Fibroblast of villous mesenchyme (primary cell): Measurements from ENCODE around the gene AKAP12. TPM values are rescaled to one million over a fixed set of nuclear protein-coding genes. Genes with fewer than 3 reads are reported as not detected.

Experiments used
- DNase-seq: peaks from one replicate; pipeline ENCODE4 v3.0.0-alpha.2; 2010; ENCODE audit warnings: low read depth
- H3K4me3 ChIP-seq: 2 replicates; pipeline ENCODE4 v1.5.1; 2011; ENCODE audit warnings: low read depth, mild to moderate bottlenecking, low read length
- total RNA-seq: library from RNA; depleted of rRNA; stranded (reverse); fragments of >200 nt; gene quantifications from 2 replicates; pipeline ENCODE4 v1.2.3, GENCODE V29; 2012
- TF ChIP-seq, protein P1 (sequence below): IDR thresholded peaks from 2 replicates; pipeline ENCODE4 v1.5.1; 2012; ENCODE audit warnings: low read depth, mild to moderate bottlenecking, low read length; ENCODE audit not compliant: insufficient read depth

Gene AKAP12
- total RNA-seq, 1 donor: 123 TPM

- H3K4me3 ChIP-seq: peak overlapping the region; percentile 81
- TF ChIP-seq, protein P1, sequence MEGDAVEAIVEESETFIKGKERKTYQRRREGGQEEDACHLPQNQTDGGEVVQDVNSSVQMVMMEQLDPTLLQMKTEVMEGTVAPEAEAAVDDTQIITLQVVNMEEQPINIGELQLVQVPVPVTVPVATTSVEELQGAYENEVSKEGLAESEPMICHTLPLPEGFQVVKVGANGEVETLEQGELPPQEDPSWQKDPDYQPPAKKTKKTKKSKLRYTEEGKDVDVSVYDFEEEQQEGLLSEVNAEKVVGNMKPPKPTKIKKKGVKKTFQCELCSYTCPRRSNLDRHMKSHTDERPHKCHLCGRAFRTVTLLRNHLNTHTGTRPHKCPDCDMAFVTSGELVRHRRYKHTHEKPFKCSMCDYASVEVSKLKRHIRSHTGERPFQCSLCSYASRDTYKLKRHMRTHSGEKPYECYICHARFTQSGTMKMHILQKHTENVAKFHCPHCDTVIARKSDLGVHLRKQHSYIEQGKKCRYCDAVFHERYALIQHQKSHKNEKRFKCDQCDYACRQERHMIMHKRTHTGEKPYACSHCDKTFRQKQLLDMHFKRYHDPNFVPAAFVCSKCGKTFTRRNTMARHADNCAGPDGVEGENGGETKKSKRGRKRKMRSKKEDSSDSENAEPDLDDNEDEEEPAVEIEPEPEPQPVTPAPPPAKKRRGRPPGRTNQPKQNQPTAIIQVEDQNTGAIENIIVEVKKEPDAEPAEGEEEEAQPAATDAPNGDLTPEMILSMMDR: no peak
- peak; percentile 80 for DNase-seq
Measured at GRCh38 chr6:151389618-151390275, 150.0 kb downstream of the AKAP12 start.

GRCh38 chr6:151390276-151390850 lies 150.6 kb downstream of the AKAP12 start:
- DNase-seq: peak; percentile 99
- peak overlapping the region; percentile 84 for H3K4me3 ChIP-seq
- TF ChIP-seq, protein P1: no peak

DNA sequence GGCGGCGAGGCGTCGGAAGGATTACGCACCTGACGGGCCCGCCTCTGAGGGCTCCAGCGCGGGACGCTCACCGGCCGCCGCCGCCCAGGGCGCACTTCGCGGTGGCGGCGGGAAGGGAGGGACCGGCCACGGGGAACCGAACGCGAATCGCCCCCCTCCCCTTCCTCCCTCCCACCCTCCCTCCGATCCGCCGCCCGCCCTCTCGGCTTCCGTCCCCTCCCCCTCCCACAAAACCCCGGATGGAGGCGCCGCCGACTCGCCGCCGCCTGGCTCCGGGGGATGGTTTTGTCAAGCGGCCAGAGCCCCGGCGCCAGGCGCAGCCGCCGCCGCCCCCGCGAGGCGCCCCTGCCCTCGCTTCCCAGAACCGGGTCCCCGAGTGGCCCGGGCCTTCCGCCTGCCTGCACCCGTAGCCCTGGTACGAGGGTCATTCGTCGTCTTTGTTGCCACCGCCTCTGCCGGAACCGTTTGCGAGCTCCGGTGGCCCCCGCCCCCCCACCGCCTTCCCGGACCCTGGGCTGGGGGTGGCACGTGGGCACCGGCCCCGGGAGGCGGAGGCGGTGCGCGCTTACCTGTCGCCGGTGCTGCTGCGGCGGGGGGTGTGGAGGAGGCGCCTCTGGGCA lies 151.2 kb downstream of the AKAP12 start:
- H3K4me3 ChIP-seq: peak overlapping the region; percentile 84
- peak; percentile 69 for DNase-seq
- TF ChIP-seq, protein P1: no peak

- DNase-seq: peak; percentile 87
- peak within 1 kb of the TSS; percentile 84 for H3K4me3 ChIP-seq
- TF ChIP-seq, protein P1: no peak
Measured at GRCh38 chr6:151391471-151392413, 152.0 kb downstream of the AKAP12 start, which contains the start of gene ZBTB2. TSS of gene ZBTB2 (minus strand) at chr6:151391559. CDS start at chr6:151373637, 17,922 bp downstream.

- TF ChIP-seq, protein P1: no peak
- DNase-seq: no peak
- peak overlapping the region; percentile 84 for H3K4me3 ChIP-seq
Measured at GRCh38 chr6:151392427-151392826, 152.7 kb downstream of the AKAP12 start.

GRCh38 chr6:151393410-151393809 lies 153.6 kb downstream of the AKAP12 start:
- no peak for DNase-seq
- TF ChIP-seq, protein P1: no peak
- H3K4me3 ChIP-seq: no peak overlapping the region
